Measurements from ENCODE around the gene MS4A15. TPM values are rescaled to one million over a fixed set of nuclear protein-coding genes. Genes with fewer than 3 reads are reported as not detected.

Gene MS4A15
- total RNA-seq, 4 donors from 2014 or later, result not detected

DNA sequence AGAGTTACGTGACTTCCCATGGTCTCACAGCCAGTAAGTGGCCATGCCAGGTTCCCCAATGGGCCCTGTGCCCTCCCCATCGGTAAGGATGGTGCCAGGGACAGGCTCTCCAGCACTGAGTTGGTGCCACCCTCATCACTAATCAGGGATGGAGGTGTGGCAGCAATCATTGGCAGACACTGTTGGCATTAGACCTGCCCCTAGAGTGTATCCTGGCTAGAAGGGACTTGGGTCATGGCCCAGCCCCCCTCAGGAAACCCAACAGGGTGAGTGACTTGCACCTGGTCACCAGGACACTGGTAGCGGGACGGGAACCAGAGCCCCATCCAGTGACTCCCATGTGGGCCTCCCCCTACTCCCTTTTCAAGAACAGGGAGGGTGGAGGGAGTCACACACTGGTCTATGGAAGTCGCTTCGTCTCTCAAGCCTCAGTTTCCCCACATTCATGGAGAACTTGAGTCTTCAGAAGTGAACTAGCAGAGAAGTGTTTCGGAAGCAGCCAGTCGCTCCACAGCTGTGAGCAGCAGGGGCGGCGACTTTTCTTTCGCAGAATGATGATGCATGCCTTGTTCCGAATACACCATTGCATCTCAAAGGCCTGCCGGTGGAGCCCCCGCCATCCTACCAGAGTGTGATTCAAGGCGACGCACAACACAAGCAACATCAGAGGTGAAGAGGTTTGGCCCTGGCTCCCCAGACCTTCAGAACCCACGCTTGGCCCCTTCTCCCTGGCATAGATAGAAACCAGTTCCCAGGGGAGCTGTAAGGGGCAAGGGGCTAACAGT lies 41.4 kb downstream of the MS4A15 start:
- WGBS, 2 donors, result 86 to 95% methylated on average over 8 to 17 of the region's 17 CpGs
- Histone ChIP-seq H3K9me3 (no peaks in the 10 kb centered on the region), H3K27ac (no peak overlapping the region), H3K27me3 (no peaks in the 10 kb centered on the region), H3K4me1 (no peaks in the 10 kb centered on the region), H3K36me3 (no peaks in the 10 kb centered on the region), H3K4me3 (replicated peaks in 1 of 3) (no peak overlapping the region)
- intact Hi-C loops (cut with DNase I), result no loop called here
- TF ChIP-seq POLR2A (IDR thresholded peaks at IDR 0.05) (no peak), CTCF (IDR thresholded peaks at IDR 0.05) (no peak)
- no peak for DNase-seq

- H3K4me1 ChIP-seq, result no peaks in the 10 kb centered on the region
- no peaks in the 10 kb centered on the region for H3K36me3 ChIP-seq
- no peak for TF ChIP-seq POLR2A (IDR thresholded peaks at IDR 0.05)
- no peak for TF ChIP-seq CTCF (IDR thresholded peaks at IDR 0.05)
- no peak overlapping the region for H3K27ac ChIP-seq
- 100% methylated on average over 2 of the region's 3 CpGs for whole genome bisulfite sequencing, 2 donors
- no peak overlapping the region for H3K4me3 ChIP-seq (replicated peaks in 1 of 3)
- no peaks in the 10 kb centered on the region for H3K9me3 ChIP-seq
- H3K27me3 ChIP-seq, result no peaks in the 10 kb centered on the region
- intact Hi-C loops (cut with DNase I), result no loop called here
- DNase-seq, result no peak
Observed at GRCh38 chr11:60798631-60799030, 42.0 kb downstream of the MS4A15 start.

GRCh38 chr11:60801194-60801593 lies 44.5 kb downstream of the MS4A15 start:
- Histone ChIP-seq H3K27ac (no peak overlapping the region), H3K4me1 (no peaks in the 10 kb centered on the region), H3K4me3 (replicated peaks in 1 of 3) (no peak overlapping the region), H3K27me3 (no peaks in the 10 kb centered on the region), H3K9me3 (no peaks in the 10 kb centered on the region), H3K36me3 (no peaks in the 10 kb centered on the region)
- TF ChIP-seq POLR2A (IDR thresholded peaks at IDR 0.05) (no peak), CTCF (IDR thresholded peaks at IDR 0.05) (no peak)
- DNase-seq, result no peak
- WGBS, 2 donors, result 85 to 90% methylated on average over 10 of the region's 10 CpGs
- intact Hi-C loops (cut with DNase I), result no loop called here

DNA sequence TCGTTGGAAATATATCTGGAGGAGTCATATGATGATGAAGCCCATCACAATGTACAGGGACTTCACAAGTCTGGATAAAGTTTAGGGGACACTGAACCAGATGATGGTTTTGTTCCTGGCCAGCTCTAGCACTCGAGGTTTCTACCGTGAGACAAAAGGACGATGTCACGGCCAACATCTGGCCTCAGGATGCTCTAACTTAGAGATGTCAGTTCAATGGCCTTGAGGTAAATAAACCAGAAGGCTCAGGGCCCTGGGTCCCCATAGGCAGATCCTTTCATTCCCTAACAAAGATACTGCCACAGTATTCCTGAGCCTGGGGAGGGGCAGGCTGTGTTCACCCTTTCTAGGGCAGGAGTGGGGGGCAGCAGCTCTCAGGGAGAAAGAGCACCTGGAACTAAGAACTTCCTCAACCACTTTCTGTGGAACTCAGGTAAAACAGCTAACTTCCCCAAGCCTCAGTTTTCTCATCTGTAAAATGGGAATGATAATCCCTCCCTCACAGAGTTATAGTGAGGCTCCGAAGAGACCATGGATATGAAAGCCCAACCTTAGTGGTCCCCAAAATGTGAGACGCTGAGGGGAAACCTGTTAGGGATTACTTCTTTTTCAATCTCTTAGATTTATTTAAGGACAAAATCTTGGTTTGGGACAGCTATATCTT lies 46.7 kb downstream of the MS4A15 start:
- intact Hi-C loops (cut with DNase I), result no loop called here
- no peak overlapping the region for H3K27ac ChIP-seq
- no peaks in the 10 kb centered on the region for H3K27me3 ChIP-seq
- H3K4me1 ChIP-seq, result no peaks in the 10 kb centered on the region
- WGBS, 2 donors, result 81 to 88% methylated on average over 7 of the region's 7 CpGs
- TF ChIP-seq CTCF (IDR thresholded peaks at IDR 0.05) (no peak), POLR2A (IDR thresholded peaks at IDR 0.05) (no peak)
- no peaks in the 10 kb centered on the region for H3K9me3 ChIP-seq
- H3K36me3 ChIP-seq, result no peaks in the 10 kb centered on the region
- H3K4me3 ChIP-seq (replicated peaks in 1 of 3), result no peak overlapping the region
- DNase-seq, result no peak

DNA sequence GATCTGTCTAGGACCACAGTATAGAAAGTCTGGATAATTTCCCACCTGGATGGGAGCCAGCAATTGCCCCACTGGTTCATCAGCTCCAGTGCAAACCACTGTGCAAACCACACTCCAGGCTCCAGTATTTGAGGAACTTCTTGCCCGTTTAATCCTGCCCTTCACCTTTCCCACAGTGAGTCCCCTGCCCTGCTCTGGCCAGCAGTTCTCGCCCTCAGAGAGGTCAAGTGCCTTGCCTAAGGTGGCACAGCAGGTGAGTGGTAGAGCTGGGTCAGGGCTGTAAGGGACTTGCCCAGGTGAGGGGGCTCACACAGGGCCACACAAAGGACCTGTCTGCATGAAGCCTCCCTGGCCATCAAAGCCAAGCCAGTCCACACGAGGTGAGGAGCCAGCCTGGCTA lies 52.6 kb downstream of the MS4A15 start:
- DNase-seq, result no peak
- H3K36me3 ChIP-seq, result no peaks in the 10 kb centered on the region
- TF ChIP-seq CTCF (IDR thresholded peaks at IDR 0.05) (no peak), POLR2A (IDR thresholded peaks at IDR 0.05) (no peak)
- intact Hi-C loops (cut with DNase I), result no loop called here
- WGBS, 2 donors, result 63 to 69% methylated on average over 3 of the region's 3 CpGs
- H3K27ac ChIP-seq, result no peak overlapping the region
- H3K9me3 ChIP-seq, result no peaks in the 10 kb centered on the region
- no peak overlapping the region for H3K4me3 ChIP-seq (replicated peaks in 1 of 3)
- no peaks in the 10 kb centered on the region for H3K4me1 ChIP-seq
- no peaks in the 10 kb centered on the region for H3K27me3 ChIP-seq
